ENCODE results near the gene PKNOX1.
A peak's percentile ranks its signal among the peaks of the same experiment; 100 is the strongest.
"Not testable (repeated sequence)": the region's sequence is repeated elsewhere in the genome, so short reads cannot be mapped to it uniquely, and the experiment has no call there.

Gene PKNOX1

DNA sequence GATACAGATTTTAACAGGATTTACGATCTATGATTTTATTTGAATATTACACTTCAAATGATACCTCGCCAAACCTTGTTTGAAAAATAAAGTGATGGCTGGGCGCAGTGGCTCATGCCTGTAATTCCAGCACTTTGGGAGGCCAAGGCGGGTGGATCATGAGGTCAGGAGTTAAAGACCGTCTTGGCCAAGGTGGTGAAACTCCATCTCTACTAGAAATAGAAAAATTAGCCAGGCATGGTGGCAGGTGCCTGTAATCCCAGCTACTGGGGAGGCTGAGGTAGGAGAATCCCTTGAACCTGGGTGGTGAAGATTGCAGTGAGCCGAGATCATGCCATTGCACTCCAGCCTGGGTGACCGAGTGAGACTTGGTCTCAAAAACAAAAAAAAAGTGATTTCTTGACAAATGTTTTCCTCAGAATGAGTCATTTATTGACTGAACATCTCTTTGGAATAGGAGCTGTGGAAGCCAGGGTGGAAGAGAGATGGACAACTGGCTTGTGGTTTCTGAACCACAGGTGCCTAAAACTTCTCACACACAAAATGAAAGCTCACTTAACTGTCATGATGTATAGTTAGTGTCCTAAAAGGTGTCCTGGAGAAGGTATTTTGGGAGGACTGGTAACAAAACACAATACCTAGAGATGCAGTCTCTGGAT lies 11.9 kb downstream of the PKNOX1 start:
- DNase-seq (ENCODE audit: low read depth), result no peak

- DNase-seq (ENCODE audit: low read depth), result no peak
These were observed 14.0 kb downstream of the PKNOX1 start for GRCh38 chr21:42988236-42988965.

DNA sequence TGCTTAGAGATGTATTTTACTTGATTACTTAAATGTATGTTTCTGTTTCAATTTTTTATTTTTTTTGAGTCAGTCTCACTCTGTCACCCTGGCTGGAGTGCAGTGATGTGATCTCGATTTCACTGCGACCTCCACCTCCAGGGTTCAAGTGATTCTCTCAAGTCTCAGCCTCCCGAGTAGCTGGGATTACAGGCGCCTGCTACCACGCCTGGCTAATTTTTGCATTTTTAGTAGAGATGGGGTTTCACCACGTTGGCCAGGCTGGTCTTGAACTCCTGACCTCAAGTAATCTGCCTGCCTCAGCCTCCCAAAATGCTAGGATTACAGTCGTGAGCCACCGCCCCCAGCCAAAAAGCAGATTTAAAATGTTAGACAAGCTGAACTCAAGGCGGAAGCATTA lies 15.0 kb downstream of the PKNOX1 start:
- not testable (repeated sequence) for DNase-seq (ENCODE audit: low read depth)

GRCh38 chr21:42989816-42990650 lies 15.7 kb downstream of the PKNOX1 start:
- no peak for DNase-seq (ENCODE audit: low read depth)

DNA sequence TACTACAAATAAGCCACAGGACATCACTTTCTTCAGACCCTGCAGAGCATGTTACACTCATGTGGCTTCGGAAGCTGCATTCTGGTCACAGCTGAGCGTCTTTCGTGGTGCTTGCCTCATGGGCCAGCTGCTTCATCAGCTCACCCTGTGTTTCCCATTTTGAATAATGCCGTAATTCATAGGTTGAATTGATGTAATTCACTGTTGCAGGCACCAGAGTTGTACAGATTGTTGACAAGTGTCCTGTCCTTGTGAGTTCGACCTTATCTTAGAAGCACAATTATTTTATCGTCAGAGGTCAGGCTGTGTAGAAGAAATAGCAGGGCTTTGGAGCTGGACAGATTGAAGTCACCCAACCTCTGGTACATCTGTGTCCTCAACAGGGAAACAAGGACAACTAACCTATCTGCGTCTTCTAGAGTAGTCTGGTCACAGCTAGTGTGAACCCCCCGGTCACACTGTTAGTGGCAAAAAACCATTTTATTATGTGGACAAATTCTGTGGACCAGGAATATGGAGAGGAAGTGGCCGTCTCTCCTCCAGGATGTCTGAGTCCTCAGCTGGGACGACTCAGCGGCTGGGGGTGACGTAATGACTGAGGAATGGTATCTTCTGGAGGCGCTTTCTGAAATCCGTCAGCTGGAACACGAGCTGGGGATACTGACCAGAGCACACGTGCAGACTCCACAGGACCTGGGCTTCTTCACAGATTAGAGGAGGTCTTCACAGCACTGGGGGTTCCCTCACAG lies 17.8 kb downstream of the PKNOX1 start:
- DNase-seq (ENCODE audit: low read depth), result peak; percentile 49

DNA sequence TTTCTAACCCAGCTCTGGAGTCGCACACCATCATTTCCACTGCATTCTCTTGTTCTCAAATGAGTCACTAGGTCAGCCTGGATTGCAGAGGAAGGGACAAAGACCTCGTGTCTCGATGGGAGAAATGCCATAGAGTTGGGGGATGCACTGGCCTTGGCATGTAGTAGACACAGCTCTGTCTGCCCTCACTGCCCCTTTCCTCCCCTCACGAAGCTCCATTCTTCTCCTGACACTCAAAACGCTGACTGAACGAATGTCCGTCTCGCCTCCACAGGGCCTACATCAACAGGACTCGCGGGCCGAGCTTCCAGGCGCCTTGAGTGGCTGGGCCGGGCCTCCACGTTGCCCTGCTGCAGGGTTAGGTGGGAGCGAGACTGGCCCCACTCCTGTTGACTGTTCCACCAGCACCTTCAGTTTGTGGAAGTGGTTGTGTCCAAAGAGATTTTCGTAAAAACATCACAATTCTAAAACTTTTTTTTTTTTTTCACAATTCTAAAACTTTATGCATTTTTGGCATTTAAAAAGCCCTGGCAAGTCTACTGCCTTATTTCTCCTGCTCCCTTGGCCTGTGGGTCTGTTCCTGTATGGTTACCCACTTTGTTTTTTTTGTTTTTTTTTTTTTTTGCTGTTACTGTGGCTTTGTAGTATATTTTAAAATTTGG lies 18.8 kb downstream of the PKNOX1 start:
- no peak for DNase-seq (ENCODE audit: low read depth)

GRCh38 chr21:42997053-42997452 lies 22.7 kb downstream of the PKNOX1 start:
- DNase-seq (ENCODE audit: low read depth), result peak; percentile 87

DNA sequence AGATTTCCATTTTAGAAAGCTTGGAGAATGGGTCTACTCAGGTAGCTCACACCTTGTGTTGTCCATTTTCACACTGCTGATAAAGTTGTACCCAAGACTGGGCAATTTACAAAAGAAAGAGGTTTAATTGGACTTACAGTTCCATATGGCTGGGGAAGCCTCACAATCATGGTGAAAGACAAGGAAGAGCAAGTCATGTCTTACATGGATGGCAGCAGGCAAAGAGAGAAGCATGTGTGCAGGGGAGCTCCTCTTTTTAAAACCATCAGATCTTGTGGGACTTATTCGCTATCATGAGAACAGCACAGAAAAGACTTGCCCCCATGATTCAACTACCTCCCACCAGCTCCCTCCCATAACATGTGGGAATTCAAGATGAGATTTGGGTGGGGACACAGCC lies 23.6 kb downstream of the PKNOX1 start:
- DNase-seq (ENCODE audit: low read depth), result not testable (repeated sequence)

DNA sequence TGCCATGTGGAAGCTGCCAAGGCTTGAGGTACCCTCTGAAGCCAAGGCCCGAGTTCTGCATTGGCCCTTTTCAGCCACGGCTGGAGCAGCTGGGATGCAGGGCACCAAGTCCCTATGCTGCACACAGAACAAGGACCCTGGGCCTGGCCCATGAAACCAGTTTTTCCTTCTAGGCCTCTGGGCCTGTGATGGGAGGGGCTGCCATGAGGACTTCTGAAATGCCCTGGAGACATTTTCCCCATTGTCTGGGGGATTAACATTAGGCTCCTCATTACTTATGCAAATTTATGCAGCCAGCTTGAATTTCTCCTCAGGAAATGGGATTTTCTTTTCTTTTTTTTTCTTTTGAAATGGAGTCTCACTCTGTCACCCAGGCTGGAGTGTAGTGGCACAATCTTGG lies 24.8 kb downstream of the PKNOX1 start:
- not testable (repeated sequence) for DNase-seq (ENCODE audit: low read depth)

DNA sequence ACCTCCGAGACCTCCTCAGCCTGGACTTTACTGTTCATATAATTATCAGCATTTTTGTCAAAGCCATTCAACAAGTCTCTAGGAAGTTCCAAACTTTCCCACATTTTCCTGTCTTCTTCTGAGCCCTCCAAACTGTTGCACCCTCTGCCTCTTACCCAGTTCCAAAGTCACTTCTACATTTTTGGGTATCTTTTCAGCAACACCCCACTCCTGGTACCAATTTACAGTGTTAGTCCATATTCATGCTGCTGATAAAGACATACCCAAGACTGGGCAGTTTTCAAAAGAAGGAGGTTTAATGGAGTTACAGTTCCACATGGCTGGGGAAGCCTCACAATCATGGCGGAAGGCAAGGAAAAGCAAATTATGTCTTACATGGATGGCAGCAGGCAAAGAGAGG lies 25.7 kb downstream of the PKNOX1 start:
- not testable (repeated sequence) for DNase-seq (ENCODE audit: low read depth)

- no peak for DNase-seq (ENCODE audit: low read depth)
These were observed 27.0 kb downstream of the PKNOX1 start for GRCh38 chr21:43001316-43001715.

GRCh38 chr21:43004926-43005325 lies 30.6 kb downstream of the PKNOX1 start:
- DNase-seq (ENCODE audit: low read depth), result no peak

DNA sequence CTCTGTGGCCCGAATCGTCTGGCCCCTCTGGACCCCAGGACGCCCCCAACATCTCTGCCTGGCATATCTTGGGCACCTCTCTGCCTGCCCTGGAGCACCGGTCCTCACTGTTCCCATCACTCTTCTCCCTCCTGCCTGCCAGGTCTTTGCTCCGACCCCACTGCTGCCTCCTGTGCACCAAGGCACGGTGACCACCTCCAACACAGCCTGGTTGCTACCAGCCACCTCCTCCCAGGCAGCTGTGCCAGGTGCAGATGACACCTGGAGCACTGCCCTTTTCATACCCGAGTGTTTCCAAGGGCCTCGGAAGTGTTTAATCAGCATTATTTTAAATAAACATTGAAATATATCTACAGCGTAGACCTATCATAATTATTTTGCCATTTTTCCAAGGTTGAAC lies 31.3 kb downstream of the PKNOX1 start:
- no peak for DNase-seq (ENCODE audit: low read depth)

DNA sequence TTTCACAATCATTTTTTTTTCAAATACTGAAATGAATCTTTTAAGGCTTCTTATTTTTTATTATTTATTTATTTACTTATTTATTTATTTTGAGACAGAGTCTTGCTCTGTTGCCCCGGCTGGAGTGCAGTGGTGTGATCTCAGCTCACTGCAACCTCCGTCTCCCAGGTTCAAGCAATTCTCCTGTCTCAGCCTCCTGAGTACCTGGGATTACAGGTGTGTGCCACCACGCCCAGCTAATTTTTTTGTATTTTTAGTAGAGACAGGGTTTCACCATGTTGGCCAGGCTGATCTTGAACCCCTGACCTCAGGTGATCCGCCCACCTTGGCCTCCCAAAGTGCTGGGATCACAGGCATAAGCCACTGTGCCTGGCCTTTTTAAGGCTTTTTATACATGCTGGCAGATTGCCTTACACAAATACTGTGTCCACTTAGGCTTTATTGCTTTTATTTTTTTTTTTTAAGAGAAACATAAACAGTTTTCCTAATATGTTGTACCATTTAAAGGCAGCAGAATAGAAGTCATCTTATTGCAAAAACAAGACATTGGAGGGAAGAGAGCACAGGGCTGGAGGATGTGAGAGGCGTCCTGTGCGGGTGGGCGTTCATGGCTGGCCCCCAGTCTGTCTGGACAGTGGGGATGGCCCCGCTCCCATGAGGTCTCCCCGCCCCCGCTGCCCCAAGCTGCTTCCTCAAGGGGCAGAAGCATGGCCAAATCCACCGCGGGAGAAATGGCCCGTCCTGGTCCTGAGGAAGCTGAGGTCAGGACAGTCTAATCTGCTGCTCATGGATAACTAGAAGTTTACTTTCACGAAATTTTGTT lies 31.9 kb downstream of the PKNOX1 start:
- DNase-seq (ENCODE audit: low read depth), result not testable (repeated sequence)

DNA sequence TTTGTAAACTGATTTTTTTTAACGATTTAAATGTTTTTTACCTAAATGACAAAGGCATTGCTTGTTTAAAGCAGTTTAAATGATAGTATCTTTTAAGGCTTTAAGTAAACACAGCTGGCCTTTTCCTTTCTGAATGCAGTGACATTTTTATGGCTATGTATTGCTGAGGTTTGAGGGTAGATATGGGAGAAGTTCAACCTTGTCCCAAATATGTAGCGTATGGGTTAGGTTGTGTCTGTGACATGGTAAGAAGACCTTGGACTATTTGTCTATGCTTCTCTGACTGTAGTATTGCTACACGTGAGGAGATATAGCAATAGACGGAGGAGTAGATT lies 32.5 kb downstream of the PKNOX1 start:
- DNase-seq (ENCODE audit: low read depth), result no peak

- no peak for DNase-seq (ENCODE audit: low read depth)
These were observed 38.2 kb downstream of the PKNOX1 start for GRCh38 chr21:43012596-43012995.

DNA sequence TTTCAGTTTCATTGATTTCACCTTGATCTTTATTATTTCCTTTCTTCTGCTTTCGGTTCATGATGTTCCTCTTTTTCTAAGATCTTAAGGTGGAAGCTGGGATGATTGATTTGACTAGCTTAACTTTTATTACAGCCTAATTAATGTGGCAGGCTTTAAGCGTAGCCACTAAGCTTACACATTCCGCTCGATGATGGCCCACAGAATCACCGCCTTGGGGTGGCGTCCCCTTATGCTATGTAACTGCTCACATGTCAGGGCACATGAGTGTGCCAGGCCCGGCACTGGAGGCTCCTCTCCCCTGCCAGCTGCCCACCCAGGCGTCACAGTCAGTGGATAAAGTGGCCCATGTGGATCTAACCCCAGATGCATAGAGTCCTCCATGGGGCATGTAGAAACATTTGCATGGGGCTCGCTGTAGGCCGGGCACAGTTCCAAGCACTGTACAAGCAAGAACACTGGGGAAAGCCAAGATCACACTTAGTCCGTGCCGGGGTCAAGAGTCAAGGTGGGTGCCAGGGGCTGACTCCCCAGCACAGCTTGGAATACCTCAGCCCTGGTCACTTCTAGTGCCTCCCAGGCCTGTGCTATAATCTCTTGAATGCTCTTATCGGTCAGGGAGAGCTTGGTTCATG lies 41.7 kb downstream of the PKNOX1 start:
- no peak for DNase-seq (ENCODE audit: low read depth)

DNA sequence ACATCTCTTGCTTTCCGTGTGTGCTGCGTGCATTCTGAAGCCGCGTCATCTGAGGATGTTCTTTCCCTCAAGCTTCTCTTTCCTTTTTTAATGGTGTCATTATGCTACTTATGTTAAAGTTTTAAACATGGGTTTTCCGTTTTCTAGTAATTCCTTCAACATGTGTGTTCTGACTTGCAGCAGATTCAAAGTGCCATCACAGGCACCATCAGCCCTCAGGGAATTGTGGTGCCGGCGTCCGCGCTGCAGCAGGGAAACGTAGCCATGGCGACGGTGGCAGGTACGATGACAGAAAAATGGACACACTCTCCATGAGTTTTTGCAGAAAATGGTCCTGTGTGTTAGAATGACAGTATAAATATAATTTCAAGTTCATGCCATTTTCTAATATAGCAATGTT lies 42.4 kb downstream of the PKNOX1 start:
- no peak for DNase-seq (ENCODE audit: low read depth)

DNA sequence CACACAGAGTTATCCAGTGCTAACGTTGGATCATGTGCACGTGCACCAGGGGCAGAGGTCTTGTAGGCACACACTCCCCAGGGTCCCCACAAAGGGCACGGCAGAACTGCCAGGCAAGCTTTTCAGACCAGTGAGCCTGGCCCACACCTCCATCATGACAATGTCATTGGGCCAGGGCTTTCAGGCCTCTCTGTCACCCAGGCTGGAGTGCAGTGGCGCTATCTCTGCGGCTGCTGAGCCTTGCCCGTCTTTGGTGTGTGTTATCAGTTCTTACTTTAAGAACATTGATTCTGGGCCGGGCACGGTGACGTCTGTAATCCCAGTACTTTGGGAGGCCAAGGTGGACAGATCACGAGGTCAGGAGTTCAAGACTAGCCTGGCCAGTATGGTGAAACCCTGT lies 44.2 kb downstream of the PKNOX1 start:
- no peak for DNase-seq (ENCODE audit: low read depth)

DNA sequence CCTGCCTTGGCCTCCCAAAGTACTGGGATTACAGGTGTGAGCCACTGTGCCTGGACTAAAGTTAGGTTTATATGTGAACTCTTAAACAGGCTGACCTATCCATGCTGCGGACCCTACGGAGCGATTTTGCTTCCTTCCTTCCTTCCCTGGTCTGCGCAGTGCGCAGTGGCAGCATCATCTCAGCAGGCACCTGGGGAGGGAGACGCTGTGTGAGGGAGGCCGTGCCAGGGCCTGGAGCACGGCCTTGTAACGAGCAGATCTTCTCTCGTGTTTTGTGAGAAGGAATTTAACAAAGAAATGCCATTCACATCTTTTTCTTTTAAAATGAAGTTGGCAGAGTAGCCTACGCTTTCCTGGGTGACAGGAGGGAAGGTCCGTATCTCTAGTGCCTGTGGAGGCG lies 45.8 kb downstream of the PKNOX1 start:
- no peak for DNase-seq (ENCODE audit: low read depth)
